ENCODE data around the gene MAD1L1. TPM values are rescaled to one million over a fixed set of nuclear protein-coding genes. Genes with fewer than 3 reads are reported as not detected.

MAD1L1 gene
- total and polyA plus RNA-seq, 2 of the 8 experiments (the other 6 are each of a cell fraction or from before 2014, with no cell fraction given) = 40.4 to 44.6 TPM

DNA sequence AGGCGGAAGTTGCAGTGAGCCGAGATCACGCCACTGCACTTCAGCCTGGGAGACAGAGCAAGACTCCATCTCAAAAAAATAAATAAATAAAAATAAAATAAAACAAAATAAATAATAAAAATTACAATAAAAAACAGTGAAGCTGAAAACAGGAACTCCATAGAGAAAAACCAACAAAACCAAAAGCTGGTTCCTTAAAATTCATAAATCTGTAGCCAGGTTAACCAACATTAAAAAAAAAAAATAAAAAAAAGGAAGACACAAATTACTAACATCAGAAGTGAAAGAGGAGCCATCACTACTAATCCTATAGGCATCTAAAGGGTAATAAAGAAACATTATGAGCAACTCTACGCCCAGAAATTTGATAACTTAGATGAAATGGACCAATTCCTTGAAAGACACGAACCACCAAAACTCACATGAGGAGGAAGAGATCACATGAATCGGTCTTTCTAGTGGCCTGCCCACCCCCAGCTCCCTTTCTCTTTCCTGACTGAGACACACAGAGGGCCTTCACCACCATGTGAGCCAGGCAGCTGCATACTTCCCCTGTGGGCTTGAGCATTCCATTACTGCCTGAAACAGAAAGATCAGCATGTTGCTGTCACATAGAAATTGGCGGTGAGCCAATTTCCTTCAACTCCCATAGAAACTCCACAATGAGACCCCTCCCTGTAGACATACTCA, 208.7 kb downstream of the MAD1L1 start (continued):
- TF ChIP-seq KDM5A (IDR thresholded peaks at IDR 0.05; ENCODE audit: low read length) (no peak), EZH2 (IDR thresholded peaks at IDR 0.05; ENCODE audit: low read depth, low read length, severe bottlenecking) (no peak), SP4 (IDR thresholded peaks at IDR 0.05; ENCODE audit: low read length) (no peak)
